ENCODE results near the gene TEX52.

Gene TEX52

DNA sequence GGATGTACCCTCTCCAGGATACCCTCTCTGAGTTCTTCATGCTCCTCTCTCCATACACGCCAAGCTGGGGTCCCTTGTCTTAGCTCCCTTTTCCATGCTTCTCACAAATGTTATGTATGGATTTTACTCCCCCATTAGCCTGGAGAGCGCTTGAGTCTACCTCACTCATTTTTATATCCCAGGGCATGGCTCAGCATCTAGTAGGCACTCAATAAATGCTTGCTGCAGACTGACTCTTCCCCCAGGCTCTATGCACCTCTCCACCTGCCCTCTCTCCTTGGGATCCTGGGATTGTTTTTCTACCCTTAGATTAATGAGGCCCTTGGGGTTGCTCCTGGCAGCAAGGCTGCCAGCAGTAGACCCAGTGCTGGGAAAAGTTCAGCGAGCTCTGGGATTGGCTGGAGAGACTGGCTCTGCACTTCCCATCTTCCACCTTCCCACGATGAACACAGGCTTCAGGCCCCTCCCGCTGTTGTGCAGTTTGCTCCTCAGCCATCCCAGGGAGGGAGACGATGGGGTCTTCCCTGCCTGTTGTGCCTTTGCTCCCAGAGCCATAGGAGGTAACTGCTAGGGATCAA, 24.2 kb downstream of the TEX52 start:
- no peak for DNase-seq
- no peaks in the 10 kb centered on the region for H3K27me3 ChIP-seq (replicated peaks; ENCODE audit: insufficient read depth, low read length)
- H3K4me2 ChIP-seq (ENCODE audit: low read depth, low read length), result no peak overlapping the region
- no peaks in the 10 kb centered on the region for H3K79me2 ChIP-seq (ENCODE audit: low read length)
- no peak overlapping the region for H3K27ac ChIP-seq (ENCODE audit: low read length)
- H3K4me1 ChIP-seq (ENCODE audit: low read length), result no peaks in the 10 kb centered on the region
- no peaks in the 10 kb centered on the region for H3K9me3 ChIP-seq (replicated peaks; ENCODE audit: insufficient read depth, low read length)
- H3K4me3 ChIP-seq (ENCODE audit: low read length), result no peak overlapping the region
- H3F3A ChIP-seq (ENCODE audit: insufficient read depth, low read length), result no peaks in the 10 kb centered on the region
- no peaks in the 10 kb centered on the region for H4K20me1 ChIP-seq (ENCODE audit: insufficient read depth, low read length)
- no peaks in the 10 kb centered on the region; the same call in 1 of the 2 replicates for H3K36me3 ChIP-seq (replicated peaks; ENCODE audit: insufficient read depth, low read length)
- no peak overlapping the region for H3K9ac ChIP-seq (ENCODE audit: low read length)
- TF ChIP-seq EZH2 (optimal IDR thresholded peaks at IDR 0.05; ENCODE audit: low read depth, low read length) (no peak), EZH2phosphoT487 (IDR thresholded peaks at IDR 0.05; ENCODE audit: low read length) (no peak)
- TF ChIP-seq, protein P1, sequence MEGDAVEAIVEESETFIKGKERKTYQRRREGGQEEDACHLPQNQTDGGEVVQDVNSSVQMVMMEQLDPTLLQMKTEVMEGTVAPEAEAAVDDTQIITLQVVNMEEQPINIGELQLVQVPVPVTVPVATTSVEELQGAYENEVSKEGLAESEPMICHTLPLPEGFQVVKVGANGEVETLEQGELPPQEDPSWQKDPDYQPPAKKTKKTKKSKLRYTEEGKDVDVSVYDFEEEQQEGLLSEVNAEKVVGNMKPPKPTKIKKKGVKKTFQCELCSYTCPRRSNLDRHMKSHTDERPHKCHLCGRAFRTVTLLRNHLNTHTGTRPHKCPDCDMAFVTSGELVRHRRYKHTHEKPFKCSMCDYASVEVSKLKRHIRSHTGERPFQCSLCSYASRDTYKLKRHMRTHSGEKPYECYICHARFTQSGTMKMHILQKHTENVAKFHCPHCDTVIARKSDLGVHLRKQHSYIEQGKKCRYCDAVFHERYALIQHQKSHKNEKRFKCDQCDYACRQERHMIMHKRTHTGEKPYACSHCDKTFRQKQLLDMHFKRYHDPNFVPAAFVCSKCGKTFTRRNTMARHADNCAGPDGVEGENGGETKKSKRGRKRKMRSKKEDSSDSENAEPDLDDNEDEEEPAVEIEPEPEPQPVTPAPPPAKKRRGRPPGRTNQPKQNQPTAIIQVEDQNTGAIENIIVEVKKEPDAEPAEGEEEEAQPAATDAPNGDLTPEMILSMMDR (IDR thresholded peaks at IDR 0.05; ENCODE audit: low read length), result no peak
- no peaks in the 10 kb centered on the region for H3K9me2 ChIP-seq (replicated peaks; ENCODE audit: insufficient read depth, low read length)
- no peak overlapping the region for H2AFZ ChIP-seq (ENCODE audit: low read length)

DNA sequence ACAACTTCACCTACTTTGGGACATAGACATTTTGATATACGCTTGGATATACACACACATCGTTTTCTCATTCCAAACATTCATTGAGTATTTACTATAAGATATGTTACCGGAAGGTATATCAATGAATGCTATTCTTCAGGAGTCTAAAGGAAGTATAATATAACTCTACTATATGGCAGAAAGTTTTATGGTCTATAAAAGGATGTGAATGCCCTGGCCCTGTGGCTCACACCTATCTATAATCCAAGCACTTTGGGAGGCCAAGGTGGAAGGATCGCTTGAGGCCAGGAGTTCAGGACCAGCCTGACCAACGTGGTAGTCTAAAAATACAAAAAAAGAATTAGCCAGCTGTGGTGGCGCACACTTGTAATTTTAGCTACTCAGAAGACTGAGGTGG, 27.6 kb downstream of the TEX52 start:
- Histone ChIP-seq H3K4me2 (ENCODE audit: low read depth, low read length) (no peak overlapping the region), H3K79me2 (ENCODE audit: low read length) (no peaks in the 10 kb centered on the region), H3K27ac (ENCODE audit: low read length) (no peak overlapping the region), H3F3A (ENCODE audit: insufficient read depth, low read length) (no peaks in the 10 kb centered on the region), H3K9me3 (replicated peaks; ENCODE audit: insufficient read depth, low read length) (no peaks in the 10 kb centered on the region), H3K9ac (ENCODE audit: low read length) (no peak overlapping the region), H3K4me1 (ENCODE audit: low read length) (no peaks in the 10 kb centered on the region), H4K20me1 (ENCODE audit: insufficient read depth, low read length) (no peaks in the 10 kb centered on the region), H3K36me3 (replicated peaks; ENCODE audit: insufficient read depth, low read length) (peaks cover 3% of the 10 kb centered on the region; the same call in 1 of the 2 replicates), H3K9me2 (replicated peaks; ENCODE audit: insufficient read depth, low read length) (no peaks in the 10 kb centered on the region), H2AFZ (ENCODE audit: low read length) (no peak overlapping the region), H3K4me3 (ENCODE audit: low read length) (no peak overlapping the region), H3K27me3 (replicated peaks; ENCODE audit: insufficient read depth, low read length) (no peaks in the 10 kb centered on the region)
- no peak for DNase-seq
- no peak for TF ChIP-seq EZH2 (optimal IDR thresholded peaks at IDR 0.05; ENCODE audit: low read depth, low read length)
- TF ChIP-seq, protein P1 (IDR thresholded peaks at IDR 0.05; ENCODE audit: low read length), result no peak
- no peak for TF ChIP-seq EZH2phosphoT487 (IDR thresholded peaks at IDR 0.05; ENCODE audit: low read length)

- Histone ChIP-seq H3K9ac (ENCODE audit: low read length) (no peak overlapping the region), H3K79me2 (ENCODE audit: low read length) (no peaks in the 10 kb centered on the region), H3K27me3 (replicated peaks; ENCODE audit: insufficient read depth, low read length) (no peaks in the 10 kb centered on the region), H4K20me1 (ENCODE audit: insufficient read depth, low read length) (no peaks in the 10 kb centered on the region), H3K9me2 (replicated peaks; ENCODE audit: insufficient read depth, low read length) (no peaks in the 10 kb centered on the region), H3K4me1 (ENCODE audit: low read length) (no peaks in the 10 kb centered on the region), H3K9me3 (replicated peaks; ENCODE audit: insufficient read depth, low read length) (no peaks in the 10 kb centered on the region), H3F3A (ENCODE audit: insufficient read depth, low read length) (no peaks in the 10 kb centered on the region), H3K36me3 (replicated peaks; ENCODE audit: insufficient read depth, low read length) (peaks cover 3% of the 10 kb centered on the region; the same call in 1 of the 2 replicates), H3K4me3 (ENCODE audit: low read length) (no peak overlapping the region), H2AFZ (ENCODE audit: low read length) (no peak overlapping the region), H3K4me2 (ENCODE audit: low read depth, low read length) (no peak overlapping the region), H3K27ac (ENCODE audit: low read length) (no peak overlapping the region)
- no peak for DNase-seq
- TF ChIP-seq EZH2phosphoT487 (IDR thresholded peaks at IDR 0.05; ENCODE audit: low read length), result no peak
- TF ChIP-seq, protein P1 (IDR thresholded peaks at IDR 0.05; ENCODE audit: low read length), result no peak
- TF ChIP-seq EZH2 (optimal IDR thresholded peaks at IDR 0.05; ENCODE audit: low read depth, low read length), result no peak
These were observed 29.9 kb downstream of the TEX52 start for GRCh38 chr12:2826721-2827515.
